Neutrophil (primary cell): Measurements from ENCODE around the gene CCR5AS.

Source experiments
- H3K27ac ChIP-seq: fragments of 200-600 bp; sonication (generic); 2 replicates; pipeline ENCODE4 v1.5.1; 2016; ENCODE audit warnings: mild to moderate bottlenecking, moderate library complexity
- H3K27me3 ChIP-seq: fragments of 200-600 bp; sonication (generic); 2 replicates; pipeline ENCODE4 v1.6.0; 2016; ENCODE audit warnings: mild to moderate bottlenecking
- H3K36me3 ChIP-seq: fragments of 200-600 bp; sonication (generic); 2 replicates; pipeline ENCODE4 v1.5.1; 2017
- H3K4me1 ChIP-seq, 2 experiments: fragments of 200-600 bp in 1 of 2; sonication (generic) in 1 of 2; 1 replicate in 1 of 2; 2 replicates in 1 of 2; pipeline versions ENCODE4 v1.5.1 to v1.6.1; 2013 to 2016; ENCODE audit warnings: low read depth in 1 of 2, low read length in 1 of 2, mild to moderate bottlenecking in 1 of 2, moderate library complexity in 1 of 2; ENCODE audit not compliant: control insufficient read depth in 1 of 2, insufficient read depth in 1 of 2
- H3K4me3 ChIP-seq, 2 experiments: fragments of 200-600 bp in 1 of 2; sonication (generic) in 1 of 2; 1 replicate in 1 of 2; 2 replicates in 1 of 2; pipeline ENCODE4 v1.5.1; 2013 to 2016; ENCODE audit warnings: low read depth in 1 of 2, low read length in 1 of 2, mild to moderate bottlenecking in 1 of 2, moderate library complexity in 1 of 2
- H3K9me3 ChIP-seq: fragments of 200-600 bp; sonication (generic); 2 replicates; pipeline ENCODE4 v1.5.1; 2016
- CTCF ChIP-seq: fragments of 200-600 bp; sonication (generic); IDR thresholded peaks from 2 replicates; pipeline ENCODE4 v1.5.1; 2016; ENCODE audit warnings: antibody characterized with exemption

The CCR5AS gene

GRCh38 chr3:46358466-46358865, 48.4 kb downstream of the CCR5AS start:
- Histone ChIP-seq H3K36me3 (no peaks in the 10 kb centered on the region), H3K4me1 (peaks cover 20 to 23% of the 10 kb centered on the region in 2 experiments), H3K4me3 (no peak overlapping the region), H3K27ac (no peak overlapping the region), H3K27me3 (no peaks in the 10 kb centered on the region), H3K9me3 (no peaks in the 10 kb centered on the region)
- no peak for TF ChIP-seq CTCF

GRCh38 chr3:46356909-46357308, 50.0 kb downstream of the CCR5AS start:
- no peaks in the 10 kb centered on the region for H3K27me3 ChIP-seq
- peaks cover 12 to 14% of the 10 kb centered on the region in 2 experiments for H3K4me1 ChIP-seq
- H3K4me3 ChIP-seq = no peak overlapping the region
- no peak overlapping the region for H3K27ac ChIP-seq
- no peaks in the 10 kb centered on the region for H3K36me3 ChIP-seq
- H3K9me3 ChIP-seq = no peaks in the 10 kb centered on the region
- no peak for TF ChIP-seq CTCF

- H3K4me1 ChIP-seq = peaks cover 5 to 8% of the 10 kb centered on the region in 2 experiments
- no peak for TF ChIP-seq CTCF
- H3K27me3 ChIP-seq = no peaks in the 10 kb centered on the region
- no peaks in the 10 kb centered on the region for H3K36me3 ChIP-seq
- H3K9me3 ChIP-seq = no peaks in the 10 kb centered on the region
- H3K27ac ChIP-seq = no peak overlapping the region
- H3K4me3 ChIP-seq = no peak overlapping the region
Measured at GRCh38 chr3:46356276-46356675, 50.6 kb downstream of the CCR5AS start.

- Histone ChIP-seq H3K9me3 (no peaks in the 10 kb centered on the region), H3K27me3 (no peaks in the 10 kb centered on the region), H3K27ac (no peak overlapping the region), H3K36me3 (no peaks in the 10 kb centered on the region), H3K4me3 (no peak overlapping the region), H3K4me1 (no peaks in the 10 kb centered on the region)
- no peak for TF ChIP-seq CTCF
Measured at GRCh38 chr3:46354984-46355383, 51.9 kb downstream of the CCR5AS start.

- Histone ChIP-seq H3K4me3 (no peak overlapping the region), H3K27me3 (no peaks in the 10 kb centered on the region), H3K36me3 (no peaks in the 10 kb centered on the region), H3K27ac (no peak overlapping the region), H3K9me3 (no peaks in the 10 kb centered on the region), H3K4me1 (no peaks in the 10 kb centered on the region)
- no peak for TF ChIP-seq CTCF
Measured at GRCh38 chr3:46354478-46354877, 52.4 kb downstream of the CCR5AS start.
